ENCODE measurements around the gene REEP5.
A peak's percentile ranks its signal among the peaks of the same experiment; 100 is the strongest.
"Not testable (repeated sequence)": the region's sequence is repeated elsewhere in the genome, so short reads cannot be mapped to it uniquely, and the experiment has no call there.

REEP5 gene

GRCh38 chr5:112921833-112922817 is at the start of gene REEP5:
Gene REEP5, minus strand, starts transcription at chr5:112922227. Its CDS starts 37 bp downstream, at chr5:112922190.
- DNase-seq: peak; percentile 80 to 82

GRCh38 chr5:112971276-112971675 is 49.2 kb upstream of the REEP5 start:
- no peak for DNase-seq

GRCh38 chr5:112968411-112969106 is 46.5 kb upstream of the REEP5 start:
- no peak for DNase-seq

GRCh38 chr5:112967520-112968083 is 45.6 kb upstream of the REEP5 start:
- no peak for DNase-seq

GRCh38 chr5:112965733-112966306 is 43.8 kb upstream of the REEP5 start:
- DNase-seq: no peak

- DNase-seq: not testable (repeated sequence)
Measured at GRCh38 chr5:112963374-112963733, 41.3 kb upstream of the REEP5 start.

GRCh38 chr5:112960863-112961504 is 39.0 kb upstream of the REEP5 start:
- no peak for DNase-seq

GRCh38 chr5:112960315-112960714 is 38.3 kb upstream of the REEP5 start:
- no peak for DNase-seq

GRCh38 chr5:112959872-112960271 is 37.8 kb upstream of the REEP5 start:
- DNase-seq: not testable (repeated sequence)

- peak in 1 of 2 donors; percentile 24 for DNase-seq
Measured at GRCh38 chr5:112958093-112959088, 36.4 kb upstream of the REEP5 start.

GRCh38 chr5:112957036-112957808 is 35.2 kb upstream of the REEP5 start:
- no peak for DNase-seq

GRCh38 chr5:112956606-112957005 is 34.6 kb upstream of the REEP5 start:
- no peak for DNase-seq

- no peak for DNase-seq
Measured at GRCh38 chr5:112951124-112951702, 29.2 kb upstream of the REEP5 start.

GRCh38 chr5:112948458-112948857 is 26.4 kb upstream of the REEP5 start:
- DNase-seq: no peak

- DNase-seq: no peak
Measured at GRCh38 chr5:112940670-112941069, 18.6 kb upstream of the REEP5 start.

- DNase-seq: no peak
Measured at GRCh38 chr5:112938286-112938685, 16.3 kb upstream of the REEP5 start.

- no peak for DNase-seq
Measured at GRCh38 chr5:112935675-112936074, 13.6 kb upstream of the REEP5 start.

- DNase-seq: no peak
Measured at GRCh38 chr5:112934366-112934663, 12.3 kb upstream of the REEP5 start.

- DNase-seq: no peak
Measured at GRCh38 chr5:112933651-112934365, 11.8 kb upstream of the REEP5 start.

- DNase-seq: no peak
Measured at GRCh38 chr5:112933105-112933504, 11.1 kb upstream of the REEP5 start.

Data from hippocampal formation (tissue), 2 donors.